HG02852 (cell line): ENCODE results near the gene ZNF177.
"Not testable (repeated sequence)": the region's sequence is repeated elsewhere in the genome, so short reads cannot be mapped to it uniquely, and the experiment has no call there.

Experiments used
- ATAC-seq: cut with Tn5 transposase; IDR thresholded peaks from one replicate; pipeline ENCODE4 v1.9.1; 2021; ENCODE audit warnings: mild to moderate bottlenecking, moderate library complexity; ENCODE audit not compliant: unreplicated experiment

Gene ZNF177

GRCh38 chr19:9362905-9363304 lies at the start of gene ZNF177:
ZNF177 (plus strand) TSS chr19:9363013; CDS start chr19:9378312, 15,299 bp downstream.
- ATAC-seq, result no peak

GRCh38 chr19:9313756-9314155 lies 49.1 kb upstream of the ZNF177 start:
- no peak for ATAC-seq

- ATAC-seq, result no peak
Observed at GRCh38 chr19:9321338-9321737, 41.5 kb upstream of the ZNF177 start.

- not testable (repeated sequence) for ATAC-seq
Observed at GRCh38 chr19:9321756-9322155, 41.1 kb upstream of the ZNF177 start.

DNA sequence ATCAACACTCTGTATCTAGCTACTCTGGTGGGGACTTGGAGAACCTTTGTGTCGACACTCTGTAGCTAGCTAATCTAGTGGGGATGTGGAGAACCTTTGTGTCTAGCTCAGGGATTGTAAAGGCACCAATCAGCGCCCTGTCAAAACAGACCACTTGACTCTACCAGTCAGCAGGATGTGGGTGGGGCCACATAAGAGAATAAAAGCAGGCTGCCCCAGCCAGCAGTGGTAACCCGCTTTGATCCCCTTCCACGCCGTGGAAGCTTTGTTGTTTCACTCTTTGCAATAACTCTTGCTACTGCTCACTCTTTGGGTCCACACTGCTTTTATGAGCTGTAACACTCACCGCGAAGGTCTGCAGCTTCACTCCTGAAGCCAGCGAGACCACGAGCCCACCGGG lies 40.6 kb upstream of the ZNF177 start:
- ATAC-seq, result not testable (repeated sequence)

DNA sequence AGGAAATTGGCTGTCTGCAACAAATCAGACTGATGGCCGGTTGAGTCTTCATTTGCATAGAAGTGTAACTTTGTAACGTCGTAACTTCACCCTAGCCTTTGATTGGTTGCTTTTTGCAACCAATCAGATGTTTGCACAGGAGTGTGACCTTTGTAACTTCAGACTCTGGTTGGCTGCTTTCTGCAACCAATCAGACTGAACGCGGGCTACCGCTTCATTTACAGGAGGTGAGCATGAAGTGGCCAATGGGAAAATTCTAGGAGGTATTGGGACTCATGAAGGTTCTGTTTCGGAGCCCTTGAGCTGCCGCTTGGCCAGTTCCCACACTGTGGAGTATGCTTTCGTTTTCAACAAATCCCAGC lies 39.3 kb upstream of the ZNF177 start:
- peak; percentile 30 for ATAC-seq

DNA sequence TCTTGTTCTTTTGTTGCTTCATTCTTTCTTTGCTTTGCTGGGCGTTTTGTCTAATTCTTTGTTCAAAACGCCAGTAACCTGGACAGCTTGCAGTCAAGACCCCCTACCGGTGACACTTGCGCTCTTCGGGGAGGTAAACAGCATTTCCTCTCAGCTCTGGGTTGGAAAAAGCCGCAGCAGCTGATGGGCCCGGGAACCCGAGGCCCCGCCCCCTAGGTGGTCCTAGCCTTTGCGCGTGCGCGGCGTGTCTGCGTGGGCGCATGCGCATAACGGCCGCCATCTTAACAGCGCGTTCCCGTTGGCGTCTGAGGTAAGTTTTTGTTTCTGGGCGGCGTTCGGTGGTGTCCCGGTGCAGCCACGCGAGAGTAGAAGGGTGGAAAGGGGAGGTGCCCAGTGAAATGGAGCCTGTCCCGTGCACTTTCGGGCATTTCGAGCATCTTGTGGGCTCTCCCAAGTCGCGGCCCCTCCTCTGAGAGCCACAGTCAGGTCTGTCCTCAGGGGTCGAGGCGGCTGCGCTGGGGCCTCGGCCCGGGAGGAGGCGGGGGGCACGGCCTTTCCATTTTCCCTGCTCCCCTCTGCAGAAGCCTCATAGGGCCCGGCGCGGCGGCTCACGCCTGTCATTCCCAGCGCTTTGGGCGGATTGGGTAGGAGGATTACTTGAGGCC lies 38.8 kb upstream of the ZNF177 start, which contains the start of gene ZNF559:
Gene ZNF559, plus strand, starts transcription at position 261 of the 665 bp plus-strand sequence. CDS start 14,371 bp downstream, outside the sequence.
- ATAC-seq, result peak; percentile 95

GRCh38 chr19:9324584-9324962 lies 38.2 kb upstream of the ZNF177 start:
- ATAC-seq, result no peak

- no peak for ATAC-seq
Observed at GRCh38 chr19:9329999-9330398, 32.8 kb upstream of the ZNF177 start.

- no peak for ATAC-seq
Observed at GRCh38 chr19:9342610-9343304, 20.1 kb upstream of the ZNF177 start.

DNA sequence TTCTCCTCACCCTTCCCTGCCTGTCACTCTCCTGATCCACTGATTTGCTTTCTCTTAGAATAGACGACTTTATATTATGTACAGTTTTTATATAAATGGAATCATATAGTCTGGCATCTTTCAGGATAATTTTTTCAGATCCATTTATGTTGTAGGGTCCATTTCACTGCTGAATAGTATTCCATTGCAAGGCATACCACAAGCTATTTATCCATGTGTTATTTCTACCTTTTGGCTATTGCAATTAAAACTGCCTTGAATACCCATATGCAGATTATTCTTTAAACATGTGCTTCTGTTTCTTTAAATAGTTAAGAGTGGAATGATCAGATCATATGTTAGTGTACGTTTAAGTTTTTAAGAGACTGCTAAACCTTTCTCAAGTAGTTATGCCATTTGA lies 17.8 kb upstream of the ZNF177 start:
- ATAC-seq, result no peak

DNA sequence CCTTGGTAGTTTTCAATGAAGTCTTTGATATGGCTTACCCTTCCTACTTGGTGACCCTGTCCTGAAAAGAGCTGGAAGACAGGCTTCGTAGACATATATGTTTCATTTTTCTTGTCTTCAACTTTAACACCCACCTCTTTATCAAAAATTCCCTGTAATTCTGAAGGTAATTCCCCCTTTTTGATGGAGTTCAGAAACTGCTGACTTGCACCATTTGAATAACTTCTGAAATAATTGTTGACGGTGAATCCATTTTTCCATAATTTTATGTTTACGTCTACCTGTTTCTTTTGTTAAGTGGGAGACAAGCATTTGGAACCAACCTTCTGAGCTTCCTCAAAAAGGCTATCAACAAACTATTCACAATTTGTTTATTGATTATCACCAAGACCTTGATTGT lies 14.6 kb upstream of the ZNF177 start:
- ATAC-seq, result no peak

DNA sequence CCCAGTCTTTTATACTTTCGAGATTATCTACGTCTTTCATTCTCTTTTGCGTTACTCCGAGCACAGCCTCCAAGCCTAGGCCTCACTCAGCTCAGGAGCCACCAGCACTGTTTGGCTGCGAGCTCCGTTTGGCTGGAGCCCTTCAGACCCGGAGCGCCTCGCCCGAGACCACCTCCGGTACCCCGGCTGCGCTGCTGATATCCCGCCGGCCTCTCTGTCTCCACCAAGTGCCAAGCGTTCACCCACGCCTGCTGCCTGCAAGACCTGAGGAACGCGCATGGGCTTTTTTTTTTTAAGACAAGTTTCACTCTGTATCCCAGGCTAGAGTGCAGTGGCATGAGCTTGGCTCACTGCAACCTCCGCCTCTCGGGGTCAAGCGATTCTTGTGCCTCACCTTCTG lies 14.1 kb upstream of the ZNF177 start:
- ATAC-seq, result no peak

DNA sequence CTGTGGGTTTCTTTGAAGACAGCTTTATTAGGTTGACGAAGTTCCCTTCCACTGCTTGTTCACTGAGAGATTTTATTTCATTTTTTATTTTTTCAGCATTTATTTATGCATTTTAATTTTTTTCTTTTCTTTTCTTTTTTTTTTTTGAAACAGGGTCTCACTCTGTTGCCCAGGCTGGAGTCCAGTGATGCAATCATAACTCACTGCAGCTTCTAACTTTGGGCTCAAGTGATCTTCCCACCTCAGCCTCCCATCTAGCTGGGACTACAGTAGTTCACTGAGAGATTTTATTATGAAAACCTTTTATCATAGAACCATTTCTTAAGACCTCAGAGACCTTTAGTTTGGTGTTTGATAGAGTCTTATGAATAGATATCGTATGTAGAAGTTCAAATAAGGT lies 10.3 kb upstream of the ZNF177 start:
- no peak for ATAC-seq

- ATAC-seq, result no peak
Observed at GRCh38 chr19:9353011-9353410, 9.8 kb upstream of the ZNF177 start.

GRCh38 chr19:9354651-9355050 lies 8.2 kb upstream of the ZNF177 start:
- ATAC-seq, result no peak

DNA sequence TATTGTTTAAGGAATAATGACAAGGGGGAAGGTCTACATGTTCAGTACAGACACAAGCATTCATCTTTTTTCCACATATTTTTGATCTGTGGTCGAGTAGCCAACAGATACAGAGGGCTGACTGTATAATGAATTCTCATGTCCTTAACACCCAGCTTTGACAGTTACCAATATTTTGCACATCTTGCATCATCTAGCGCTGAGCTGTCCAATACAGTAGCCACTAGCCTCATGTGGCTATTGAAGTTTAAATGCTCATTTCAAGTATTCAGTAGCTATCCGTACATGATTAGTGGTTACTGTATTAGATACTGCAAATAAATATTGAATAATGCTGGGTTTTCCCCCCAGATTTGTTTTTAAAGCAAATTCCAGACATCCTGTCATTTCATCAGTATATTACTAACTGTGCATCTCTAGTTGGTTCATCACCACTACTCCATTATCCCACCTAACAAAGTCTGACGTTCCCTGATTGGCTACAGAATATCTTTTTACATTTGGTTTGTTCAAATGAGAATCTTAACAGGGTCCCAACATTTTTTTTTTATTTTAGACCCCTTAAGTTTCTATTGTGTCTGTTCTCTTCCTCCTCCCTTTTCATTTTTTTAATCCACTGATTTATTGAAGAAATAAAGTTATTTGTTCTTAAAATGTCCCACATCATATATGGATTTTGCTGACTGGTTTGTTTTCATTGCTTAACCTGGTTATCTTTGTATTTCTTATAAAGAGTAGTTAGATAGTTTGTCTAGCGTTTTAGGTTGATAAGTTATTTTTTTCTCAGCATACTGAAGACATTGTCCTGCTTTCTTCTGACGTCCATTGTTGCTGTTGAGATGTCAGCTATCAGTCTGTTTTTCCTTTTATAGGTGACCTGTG lies 8.2 kb downstream of the ZNF177 start:
- no peak for ATAC-seq

GRCh38 chr19:9381361-9381785 lies 18.6 kb downstream of the ZNF177 start:
- no peak for ATAC-seq

DNA sequence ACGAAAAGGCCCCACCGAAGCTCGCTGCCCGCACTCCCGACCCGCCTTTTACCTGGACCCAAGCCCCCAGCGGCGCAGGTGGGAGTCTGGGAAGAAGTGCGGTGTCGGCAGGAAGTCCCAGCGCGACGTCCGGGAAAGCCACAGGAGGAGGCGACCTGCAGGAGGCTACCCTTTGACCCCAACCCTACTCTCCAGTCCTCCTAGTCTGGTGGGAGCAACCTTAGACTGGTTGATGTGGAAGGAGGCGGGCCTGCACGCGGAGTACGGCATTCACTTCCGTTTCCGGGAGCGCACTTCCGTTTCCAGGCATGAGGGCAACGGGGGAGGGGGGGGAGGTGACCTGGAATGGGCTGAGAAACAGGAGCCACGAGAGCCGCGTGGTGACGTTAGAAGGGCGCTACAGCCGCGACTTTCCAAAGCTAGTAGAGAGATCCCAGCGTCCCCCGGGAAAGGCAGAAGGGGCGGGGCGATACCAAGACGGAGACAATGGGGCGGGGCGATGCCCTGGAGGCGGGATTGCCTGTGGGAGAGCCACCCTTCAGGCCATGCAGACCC lies 44.1 kb downstream of the ZNF177 start:
- no peak for ATAC-seq

- no peak for ATAC-seq
Observed at GRCh38 chr19:9407827-9408226, 45.0 kb downstream of the ZNF177 start.

- ATAC-seq, result no peak
Observed at GRCh38 chr19:9413240-9413954, 50.6 kb downstream of the ZNF177 start.
